HS-5 (cell line): Measurements from ENCODE around the gene MPP7.
"Not testable (repeated sequence)": the region's sequence is repeated elsewhere in the genome, so short reads cannot be mapped to it uniquely, and the experiment has no call there.

Experiments
- DNase-seq: peaks from one replicate; pipeline ENCODE4 v3.0.0-alpha.2; 2012; ENCODE audit warnings: low read depth

MPP7 gene

GRCh38 chr10:28302638-28303488, at the start of gene MPP7:
TSS of gene MPP7 (minus strand) at chr10:28303064. CDS start at chr10:28238604, 64,460 bp downstream.
- peak; percentile 68 for DNase-seq

GRCh38 chr10:28349892-28350291, 47.0 kb upstream of the MPP7 start:
- DNase-seq, result no peak

- no peak for DNase-seq
Measured at GRCh38 chr10:28343987-28344895, 41.4 kb upstream of the MPP7 start.

- DNase-seq, result no peak
Measured at GRCh38 chr10:28343252-28343651, 40.4 kb upstream of the MPP7 start.

- DNase-seq, result not testable (repeated sequence)
Measured at GRCh38 chr10:28341679-28342078, 38.8 kb upstream of the MPP7 start.

- no peak for DNase-seq
Measured at GRCh38 chr10:28332726-28333125, 29.9 kb upstream of the MPP7 start.

GRCh38 chr10:28331841-28332240, 29.0 kb upstream of the MPP7 start:
- DNase-seq, result peak; percentile 56

GRCh38 chr10:28331066-28331465, 28.2 kb upstream of the MPP7 start:
- DNase-seq, result no peak

- DNase-seq, result no peak
Measured at GRCh38 chr10:28328346-28328745, 25.5 kb upstream of the MPP7 start.

GRCh38 chr10:28327491-28327880, 24.6 kb upstream of the MPP7 start:
- DNase-seq, result no peak

GRCh38 chr10:28326516-28327490, 23.9 kb upstream of the MPP7 start:
- DNase-seq, result no peak

- no peak for DNase-seq
Measured at GRCh38 chr10:28320799-28321198, 17.9 kb upstream of the MPP7 start.

GRCh38 chr10:28320090-28320489, 17.2 kb upstream of the MPP7 start:
- DNase-seq, result no peak

GRCh38 chr10:28319061-28319460, 16.2 kb upstream of the MPP7 start:
- DNase-seq, result not testable (repeated sequence)

- no peak for DNase-seq
Measured at GRCh38 chr10:28318626-28319025, 15.8 kb upstream of the MPP7 start.

- no peak for DNase-seq
Measured at GRCh38 chr10:28317760-28318159, 14.9 kb upstream of the MPP7 start.

- no peak for DNase-seq
Measured at GRCh38 chr10:28316696-28317095, 13.8 kb upstream of the MPP7 start.

GRCh38 chr10:28315140-28315539, 12.3 kb upstream of the MPP7 start:
- DNase-seq, result no peak

GRCh38 chr10:28314211-28314610, 11.3 kb upstream of the MPP7 start:
- DNase-seq, result no peak

GRCh38 chr10:28312572-28312971, 9.7 kb upstream of the MPP7 start:
- no peak for DNase-seq

GRCh38 chr10:28311104-28311503, 8.2 kb upstream of the MPP7 start:
- no peak for DNase-seq

- DNase-seq, result no peak
Measured at GRCh38 chr10:28307267-28307666, 4.4 kb upstream of the MPP7 start.
